ENCODE results near the gene IL5. TPM values are rescaled to one million over a fixed set of nuclear protein-coding genes. Genes with fewer than 3 reads are reported as not detected.
A peak's percentile ranks its signal among the peaks of the same experiment; 100 is the strongest.

Gene IL5
- total and polyA plus RNA-seq, 2 of the 4 experiments (the other 2 are of a cell fraction) = not detected

- dilution Hi-C loops (cut with HindIII; ENCODE audit: low sequenced_read_pairs, unreplicated experiment) (no loop called here), in situ Hi-C loops (cut with MboI; ENCODE audit: low sequenced_read_pairs) (no loop called here), intact Hi-C loops (cut with micrococcal nuclease) (no loop called here)
- no peaks in the 10 kb centered on the region for H3K36me3 ChIP-seq (ENCODE audit: control insufficient read depth, insufficient read depth, low read length)
- H3K4ac ChIP-seq (ENCODE audit: low read depth, low read length) = peak overlapping the region; percentile 67; the same call in 1 of the 2 replicates
- H3K27me3 ChIP-seq (ENCODE audit: control insufficient read depth, insufficient read depth, low read length) = no peaks in the 10 kb centered on the region
- peaks cover 14% of the 10 kb centered on the region for H3K4me1 ChIP-seq (ENCODE audit: control insufficient read depth, insufficient read depth, low read length)
- no peaks in the 10 kb centered on the region for H3K9me1 ChIP-seq (ENCODE audit: insufficient read depth, low read length)
- H2BK20ac ChIP-seq (ENCODE audit: low read depth, low read length) = no peak overlapping the region
- CTCF ChIA-PET = interaction anchor here (1.2 to 1.7 kb wide), 3 partner anchors 10 to 17 kb away, joined by 3 to 8 read pairs (median 4); no protein-coding TSS in a partner anchor
- BruUV-seq (replicated peaks) = no TSS peak
- no peak overlapping the region for H2AFZ ChIP-seq (replicated peaks; ENCODE audit: low read length, poor library complexity)
- POLR2A ChIA-PET (ENCODE audit: unreplicated experiment) = interaction anchor here (0.6 kb wide), 1 partner anchor 1605 kb away, joined by 3 read pairs; the partner anchor contains the start of gene TCF7
- H3K79me1 ChIP-seq (ENCODE audit: low read depth in 1 of 2, low read length in 2 of 2) = no peaks in the 10 kb centered on the region
- no peak overlapping the region for H3K27ac ChIP-seq (ENCODE audit: insufficient read depth, low read length)
- no peak overlapping the region; the same call in 1 of the 2 replicates for H2AK5ac ChIP-seq (ENCODE audit: low read depth, low read length)
- H3K9me3 ChIP-seq (ENCODE audit: control insufficient read depth, insufficient read depth, low read length) = peaks cover 4% of the 10 kb centered on the region
- H3K9ac ChIP-seq (ENCODE audit: low read depth, low read length) = no peak overlapping the region
- peak; percentile 35 for ATAC-seq (ENCODE audit: low read depth)
- H4K5ac ChIP-seq (ENCODE audit: low read depth, low read length) = no peak overlapping the region
- no peak overlapping the region for H2BK120ac ChIP-seq (ENCODE audit: low read depth, low read length)
- peak; percentile 96 for DNase-seq
- H2AK9ac ChIP-seq (replicated peaks; ENCODE audit: low read depth, low read length, poor library complexity) = no peak overlapping the region
- 0 out of 2 replicates have a peak overlapping the region, but pooled peaks have one; percentile 50 for H3K56ac ChIP-seq (ENCODE audit: extremely low read depth, insufficient read depth, low read length)
- H4K20me1 ChIP-seq (ENCODE audit: insufficient read depth, low read length) = peaks cover 5% of the 10 kb centered on the region; the same call in 1 of the 2 replicates
- H3K4me2 ChIP-seq (ENCODE audit: low read depth, low read length) = no peak overlapping the region; the same call in 1 of the 2 replicates
- no peak overlapping the region for H3K14ac ChIP-seq (replicated peaks; ENCODE audit: low read depth, low read length)
- H2BK5ac ChIP-seq (ENCODE audit: low read depth, low read length, poor library complexity, severe bottlenecking) = no peak overlapping the region
- no peak overlapping the region for H3K18ac ChIP-seq (ENCODE audit: low read depth, low read length)
- no peak overlapping the region for H4K91ac ChIP-seq (ENCODE audit: insufficient read depth, low read depth, low read length)
- H3K23ac ChIP-seq (ENCODE audit: low read depth, low read length) = no peak overlapping the region
- H2BK15ac ChIP-seq (ENCODE audit: low read depth, low read length) = 0 out of 3 replicates have a peak overlapping the region, but pooled peaks have one; percentile 26
- TF ChIP-seq FOS (IDR thresholded peaks at IDR 0.05; ENCODE audit: low read depth, low read length) (peak; percentile 95), BHLHE40 (IDR thresholded peaks at IDR 0.05; ENCODE audit: low read depth, low read length) (peak; percentile 52; the same call in 1 of the 2 replicates), MAFK (IDR thresholded peaks at IDR 0.05; ENCODE audit: low read depth, low read length) (peak; percentile 43), POLR2A (IDR thresholded peaks at IDR 0.05; ENCODE audit: low read depth, low read length) (no peak), NFE2L2 (IDR thresholded peaks at IDR 0.05; ENCODE audit: low read depth, low read length) (peak; percentile 68; the same call in 1 of the 2 replicates), CHD1 (IDR thresholded peaks at IDR 0.05; ENCODE audit: low read depth, low read length) (no peak), CEBPB (IDR thresholded peaks at IDR 0.05; ENCODE audit: low read depth, low read length) (peak; percentile 87)
- TF ChIP-seq, protein P1, sequence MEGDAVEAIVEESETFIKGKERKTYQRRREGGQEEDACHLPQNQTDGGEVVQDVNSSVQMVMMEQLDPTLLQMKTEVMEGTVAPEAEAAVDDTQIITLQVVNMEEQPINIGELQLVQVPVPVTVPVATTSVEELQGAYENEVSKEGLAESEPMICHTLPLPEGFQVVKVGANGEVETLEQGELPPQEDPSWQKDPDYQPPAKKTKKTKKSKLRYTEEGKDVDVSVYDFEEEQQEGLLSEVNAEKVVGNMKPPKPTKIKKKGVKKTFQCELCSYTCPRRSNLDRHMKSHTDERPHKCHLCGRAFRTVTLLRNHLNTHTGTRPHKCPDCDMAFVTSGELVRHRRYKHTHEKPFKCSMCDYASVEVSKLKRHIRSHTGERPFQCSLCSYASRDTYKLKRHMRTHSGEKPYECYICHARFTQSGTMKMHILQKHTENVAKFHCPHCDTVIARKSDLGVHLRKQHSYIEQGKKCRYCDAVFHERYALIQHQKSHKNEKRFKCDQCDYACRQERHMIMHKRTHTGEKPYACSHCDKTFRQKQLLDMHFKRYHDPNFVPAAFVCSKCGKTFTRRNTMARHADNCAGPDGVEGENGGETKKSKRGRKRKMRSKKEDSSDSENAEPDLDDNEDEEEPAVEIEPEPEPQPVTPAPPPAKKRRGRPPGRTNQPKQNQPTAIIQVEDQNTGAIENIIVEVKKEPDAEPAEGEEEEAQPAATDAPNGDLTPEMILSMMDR (conservative IDR thresholded peaks at IDR 0.05; ENCODE audit: low read depth, low read length) = no peak
- H3K4me3 ChIP-seq (ENCODE audit: insufficient read depth, low read depth, low read length) = no peak overlapping the region
- no peak overlapping the region for H4K8ac ChIP-seq (ENCODE audit: low read depth in 2 of 2, low read length in 2 of 2)
These were observed 33.2 kb downstream of the IL5 start for GRCh38 chr5:132510076-132510475.

Measured in IMR-90 (cell line).